ENCODE data around the gene SP2. TPM values are rescaled to one million over a fixed set of nuclear protein-coding genes. Genes with fewer than 3 reads are reported as not detected.
A peak's percentile ranks its signal among the peaks of the same experiment; 100 is the strongest.

SP2 gene
- total RNA-seq, 1 donor from 2014 or later: 198 TPM

- no peak within 1 kb of the TSS for H3K27ac ChIP-seq
- H3K27me3 ChIP-seq: peaks cover 48% of the 10 kb centered on the region
- H3K4me1 ChIP-seq: peaks cover 5 to 16% of the 10 kb centered on the region in 2 donors
- no peaks in the 10 kb centered on the region for H3K9me3 ChIP-seq
- intact Hi-C loops (cut with DNase I): no loop called here
- TF ChIP-seq CTCF (IDR thresholded peaks at IDR 0.05): peak in 1 of 3 experiments; percentile 31
- peak within 1 kb of the TSS; percentile 43 to 46 for H3K4me3 ChIP-seq
- DNase-seq (ENCODE audit: low spot score in 2 of 2): no peak
- H3K36me3 ChIP-seq: no peaks in the 10 kb centered on the region
Observed at GRCh38 chr17:47850692-47851573, 45.1 kb upstream of the SP2 start, which contains the start of gene SP6. Gene SP6, minus strand, starts transcription at chr17:47851163. Its CDS starts 2,734 bp downstream, at chr17:47848429.

GRCh38 chr17:47851764-47852112, 44.3 kb upstream of the SP2 start:
- Histone ChIP-seq H3K9me3 (no peaks in the 10 kb centered on the region), H3K4me3 (no peak overlapping the region), H3K4me1 (peaks cover 5 to 16% of the 10 kb centered on the region in 2 donors), H3K27ac (no peak overlapping the region), H3K27me3 (peaks cover 51% of the 10 kb centered on the region), H3K36me3 (no peaks in the 10 kb centered on the region)
- intact Hi-C loops (cut with DNase I): no loop called here
- no peak for DNase-seq (ENCODE audit: low spot score in 2 of 2)
- no peak for TF ChIP-seq CTCF (IDR thresholded peaks at IDR 0.05)

- Histone ChIP-seq H3K36me3 (no peaks in the 10 kb centered on the region), H3K4me1 (peaks cover 5 to 12% of the 10 kb centered on the region in 2 donors), H3K4me3 (no peak overlapping the region), H3K27ac (no peak overlapping the region), H3K27me3 (peaks cover 47% of the 10 kb centered on the region), H3K9me3 (no peaks in the 10 kb centered on the region)
- TF ChIP-seq CTCF (IDR thresholded peaks at IDR 0.05): no peak
- intact Hi-C loops (cut with DNase I): no loop called here
- DNase-seq (ENCODE audit: low spot score in 2 of 2): no peak
Observed at GRCh38 chr17:47852113-47852949, 43.7 kb upstream of the SP2 start.

- intact Hi-C loops (cut with DNase I): no loop called here
- peaks cover 43% of the 10 kb centered on the region for H3K27me3 ChIP-seq
Observed at GRCh38 chr17:47853616-47854015, 42.4 kb upstream of the SP2 start.

GRCh38 chr17:47855737-47856136, 40.3 kb upstream of the SP2 start:
- Histone ChIP-seq H3K27me3 (peaks cover 41% of the 10 kb centered on the region), H3K9me3 (no peaks in the 10 kb centered on the region), H3K36me3 (no peaks in the 10 kb centered on the region), H3K4me1 (peaks cover 5 to 12% of the 10 kb centered on the region in 2 donors), H3K4me3 (no peak overlapping the region), H3K27ac (no peak overlapping the region)
- intact Hi-C loops (cut with DNase I): no loop called here
- DNase-seq (ENCODE audit: low spot score in 2 of 2): no peak
- TF ChIP-seq CTCF (IDR thresholded peaks at IDR 0.05): no peak

More at GRCh38 chr17:47853616-47854015, 42.4 kb upstream of the SP2 start:
- TF ChIP-seq CTCF (IDR thresholded peaks at IDR 0.05): no peak
- Histone ChIP-seq H3K36me3 (no peaks in the 10 kb centered on the region), H3K4me1 (peaks cover 5 to 12% of the 10 kb centered on the region in 2 donors), H3K4me3 (no peak overlapping the region), H3K9me3 (no peaks in the 10 kb centered on the region), H3K27ac (no peak overlapping the region)
- DNase-seq (ENCODE audit: low spot score in 2 of 2): no peak

Data from ascending aorta (tissue), 2 donors.